Measurements from ENCODE around the gene AGER.
"Not testable (repeated sequence)": the region's sequence is repeated elsewhere in the genome, so short reads cannot be mapped to it uniquely, and the experiment has no call there.

AGER gene

GRCh38 chr6:32184084-32184640, at the start of gene AGER:
AGER (minus strand) TSS chr6:32184253; CDS start chr6:32184222, 31 bp downstream.
- no peak for DNase-seq

GRCh38 chr6:32226434-32226833, 42.4 kb upstream of the AGER start:
- DNase-seq, result no peak

- DNase-seq, result no peak
These were observed 40.6 kb upstream of the AGER start for GRCh38 chr6:32224696-32225095.

- no peak for DNase-seq
These were observed 39.5 kb upstream of the AGER start, which contains the start of gene NOTCH4 for GRCh38 chr6:32223258-32224235. NOTCH4 (minus strand) TSS chr6:32224067; CDS start chr6:32223928, 139 bp downstream.

- no peak for DNase-seq
These were observed 38.5 kb upstream of the AGER start for GRCh38 chr6:32222333-32223230.

- no peak for DNase-seq
These were observed 36.0 kb upstream of the AGER start for GRCh38 chr6:32220021-32220420.

GRCh38 chr6:32218167-32218566, 34.1 kb upstream of the AGER start:
- no peak for DNase-seq

GRCh38 chr6:32216998-32217397, 32.9 kb upstream of the AGER start:
- DNase-seq, result no peak

GRCh38 chr6:32216285-32216684, 32.2 kb upstream of the AGER start:
- no peak for DNase-seq

GRCh38 chr6:32215617-32216016, 31.6 kb upstream of the AGER start:
- no peak for DNase-seq

- no peak for DNase-seq
These were observed 30.1 kb upstream of the AGER start for GRCh38 chr6:32214126-32214525.

GRCh38 chr6:32213649-32214048, 29.6 kb upstream of the AGER start:
- DNase-seq, result no peak

GRCh38 chr6:32212076-32212760, 28.2 kb upstream of the AGER start:
- DNase-seq, result no peak

GRCh38 chr6:32211432-32211831, 27.4 kb upstream of the AGER start:
- not testable (repeated sequence) for DNase-seq

- DNase-seq, result no peak
These were observed 26.1 kb upstream of the AGER start for GRCh38 chr6:32210191-32210601.

- no peak for DNase-seq
These were observed 24.9 kb upstream of the AGER start for GRCh38 chr6:32208996-32209395.

- no peak for DNase-seq
These were observed 20.2 kb upstream of the AGER start for GRCh38 chr6:32204268-32204715.

GRCh38 chr6:32203426-32204267, 19.6 kb upstream of the AGER start:
- no peak for DNase-seq

GRCh38 chr6:32202186-32202585, 18.1 kb upstream of the AGER start:
- no peak for DNase-seq

- no peak for DNase-seq
These were observed 16.8 kb upstream of the AGER start for GRCh38 chr6:32200711-32201475.

GRCh38 chr6:32198866-32199265, 14.8 kb upstream of the AGER start:
- no peak for DNase-seq

All from NCI-H1105 (cell line).